Right lobe of liver (tissue), 6 donors: Measurements from ENCODE around the gene PHC1. TPM values are rescaled to one million over a fixed set of nuclear protein-coding genes. Genes with fewer than 3 reads are reported as not detected.
A peak's percentile ranks its signal among the peaks of the same experiment; 100 is the strongest.

ENCODE experiments used
- ATAC-seq, 4 donors: fragments of 200-7000 bp; cut with Tn5 transposase; one replicate each; pipeline ENCODE4 v1.9.1; 2020; ENCODE audit warnings: mild to moderate bottlenecking in 4 of 4, moderate library complexity in 4 of 4
- DNase-seq, 3 donors: peaks; one replicate each; pipeline ENCODE4 v3.0.0-alpha.2; 2020
- H3K27ac ChIP-seq, 3 donors: fragments of 200-600 bp; one replicate each; pipeline ENCODE4 v1.8.0; 2022
- H3K27me3 ChIP-seq, 2 donors: fragments of 200-600 bp; one replicate each; pipeline ENCODE4 v1.8.0; 2022
- H3K36me3 ChIP-seq, 4 donors: fragments of 200-600 bp; sonication (generic) in 1 of 4; one replicate each; pipeline versions ENCODE4 v1.5.1 to v1.8.0; 2017 to 2022; ENCODE audit warnings: control low read depth in 1 of 4
- H3K4me1 ChIP-seq, 4 donors: fragments of 200-600 bp; sonication (generic) in 1 of 4; one replicate each; pipeline versions ENCODE4 v1.5.1 to v1.8.0; 2017 to 2022; ENCODE audit warnings: control low read depth in 1 of 4
- H3K4me3 ChIP-seq, 3 donors: fragments of 200-600 bp; one replicate each; pipeline ENCODE4 v1.8.0; 2022
- H3K9me3 ChIP-seq, 4 donors: fragments of 200-600 bp; sonication (generic) in 1 of 4; one replicate each; pipeline versions ENCODE4 v1.5.1 to v1.8.0; 2017 to 2022; ENCODE audit warnings: control low read depth in 1 of 4
- CTCF ChIP-seq, 4 donors: fragments of 200-600 bp in 3 of 4; fragments of 450-650 bp in 1 of 4; IDR thresholded peaks; one replicate each; pipeline versions ENCODE4 v1.5.1 to v1.8.0; 2016 to 2022; ENCODE audit warnings: antibody characterized with exemption in 4 of 4, mild to moderate bottlenecking in 2 of 4
- POLR2A ChIP-seq: fragments of 450-650 bp; IDR thresholded peaks from one replicate; pipeline ENCODE4 v1.6.1; 2017; ENCODE audit warnings: antibody characterized with exemption, mild to moderate bottlenecking
- WGBS: methylation state at CpG from one replicate; pipeline ENCODE4 v1.1.6; 2018; ENCODE audit warnings: low coverage, low lambda C conversion rate; ENCODE audit not compliant: insufficient coverage; ENCODE audit errors: missing lambda C conversion rate; 5-methylcytosine and 5-hydroxymethylcytosine counted together
- intact Hi-C, 2 donors: fragments of 100-400 bp; cut with DNase I; formaldehyde crosslinking; loops; one replicate each; pipeline versions ENCODE4 v1.11.2 to v1.14.1; 2022
- total RNA-seq, 6 experiments: library from RNA; depleted of rRNA in 2 of 6; stranded (reverse); fragments of >200 nt in 2 of 6; fragmentation: NEBNext Ultra II Directional in 3 of 6; extraction: Animal tissue kit (Norgen Biotek cat#: 25700) in 3 of 6; gene quantifications; one replicate each; pipeline versions ENCODE4 v1.1.0 to v1.2.4, GENCODE V29; 2016 to 2023
- donor health status: DM: no; HTN: yes; CAD: no.
- donor health status: DM: no; HTN: no; CAD: no.
- donor health status: DM: no; HTN: no; CAD: no.
- donor health status: DM: no; HTN: yes; CAD: no.
- donor health status: DM: no; HTN: yes; CAD: no.

PHC1 gene
- total RNA-seq, 6 experiments from 2014 or later, result 3.3 to 15.0 (median 7.4) TPM

DNA sequence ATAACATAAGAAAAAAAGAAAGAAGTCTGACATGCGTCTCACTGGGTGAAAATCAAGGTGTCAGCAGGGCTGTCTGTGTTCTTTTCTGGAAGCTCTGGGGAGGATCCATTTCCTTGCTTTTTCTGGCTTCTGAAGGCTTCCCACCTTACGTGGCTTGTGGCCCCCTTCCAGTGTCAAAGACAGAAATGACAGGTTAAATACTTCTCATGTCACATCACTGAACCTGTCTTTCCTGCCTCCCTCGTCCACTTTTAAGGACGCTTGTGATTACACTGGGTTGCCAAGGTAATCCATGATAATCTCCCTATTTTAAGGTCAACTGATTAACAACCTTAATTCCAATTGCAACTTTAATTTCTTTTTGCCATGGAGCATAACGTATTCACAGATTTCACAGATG is 4.6 kb upstream of the PHC1 start:
- no peaks in the 10 kb centered on the region for H3K9me3 ChIP-seq
- no peak for DNase-seq
- no peak for ATAC-seq
- intact Hi-C loops, result no loop called here
- TF ChIP-seq POLR2A (no peak), CTCF (IDR thresholded peaks at IDR 0.05) (no peak)
- H3K4me3 ChIP-seq, result no peak overlapping the region
- no peaks in the 10 kb centered on the region for H3K27me3 ChIP-seq
- 68% methylated on average over 5 of the region's 5 CpGs for WGBS
- H3K27ac ChIP-seq, result no peak overlapping the region
- H3K36me3 ChIP-seq, result no peaks in the 10 kb centered on the region
- no peaks in the 10 kb centered on the region for H3K4me1 ChIP-seq

DNA sequence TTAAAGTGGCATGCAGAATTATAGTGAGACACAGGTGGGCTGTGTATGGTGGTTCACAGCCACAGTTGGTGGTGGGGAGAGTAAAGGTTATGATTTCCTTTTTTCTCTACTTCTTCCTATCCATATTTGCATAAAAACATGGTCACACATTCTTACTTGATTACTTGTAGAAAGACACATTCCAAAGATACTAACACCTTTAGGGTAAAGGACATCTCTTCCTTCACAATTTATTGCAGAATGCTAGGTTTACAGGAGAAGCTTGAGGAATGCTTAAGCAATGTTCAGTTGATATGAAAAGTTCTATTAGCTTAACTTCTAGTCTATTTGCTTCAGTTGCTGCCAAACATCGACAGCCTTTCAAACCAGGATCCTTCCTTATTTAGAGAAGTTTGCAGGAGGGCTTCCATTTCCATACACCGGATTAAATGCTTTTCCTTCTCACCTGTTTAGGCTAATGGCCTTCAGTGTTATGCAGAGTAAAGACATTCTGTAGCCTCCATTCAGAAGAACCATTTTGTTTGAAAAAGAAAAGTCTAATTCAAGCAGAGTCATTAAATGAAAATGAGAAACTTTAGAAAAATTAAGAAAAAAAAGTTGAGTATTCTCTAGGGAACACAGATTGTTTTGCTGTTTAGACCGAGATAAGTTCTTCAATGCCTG is 2.6 kb upstream of the PHC1 start:
- intact Hi-C loops, result no loop called here
- WGBS, result 47% methylated on average over 3 of the region's 3 CpGs
- Histone ChIP-seq H3K4me1 (no peaks in the 10 kb centered on the region), H3K9me3 (no peaks in the 10 kb centered on the region), H3K27ac (no peak overlapping the region), H3K4me3 (no peak overlapping the region), H3K27me3 (no peaks in the 10 kb centered on the region), H3K36me3 (no peaks in the 10 kb centered on the region)
- no peak for DNase-seq
- ATAC-seq, result no peak
- TF ChIP-seq CTCF (IDR thresholded peaks at IDR 0.05) (no peak), POLR2A (no peak)

DNA sequence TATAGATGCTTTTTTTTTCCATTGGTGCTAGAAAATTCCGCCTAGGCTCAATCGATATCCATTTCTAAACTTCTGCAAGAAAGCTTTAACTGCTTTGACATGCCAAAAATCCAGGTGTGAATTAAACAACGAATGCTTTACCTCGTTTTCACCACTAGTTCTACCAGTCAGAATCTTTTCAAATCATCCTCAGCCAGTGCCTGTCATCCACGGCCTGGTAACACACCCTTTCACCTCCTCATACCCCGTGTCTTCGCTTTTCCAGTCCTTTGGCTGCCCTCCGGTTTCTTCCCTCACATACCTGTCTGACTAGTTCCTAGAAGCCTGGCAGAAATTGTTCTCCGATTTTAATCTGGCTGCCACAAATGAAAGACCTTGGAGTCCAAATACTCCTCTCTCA is 1.4 kb upstream of the PHC1 start:
- DNase-seq, result no peak
- Histone ChIP-seq H3K4me1 (no peaks in the 10 kb centered on the region), H3K27me3 (no peaks in the 10 kb centered on the region), H3K27ac (no peak overlapping the region), H3K9me3 (no peaks in the 10 kb centered on the region), H3K36me3 (no peaks in the 10 kb centered on the region), H3K4me3 (no peak overlapping the region)
- no peak for ATAC-seq
- intact Hi-C loops, result no loop called here
- WGBS, result 43% methylated on average over 9 of the region's 9 CpGs
- TF ChIP-seq POLR2A (no peak), CTCF (IDR thresholded peaks at IDR 0.05) (no peak)

DNA sequence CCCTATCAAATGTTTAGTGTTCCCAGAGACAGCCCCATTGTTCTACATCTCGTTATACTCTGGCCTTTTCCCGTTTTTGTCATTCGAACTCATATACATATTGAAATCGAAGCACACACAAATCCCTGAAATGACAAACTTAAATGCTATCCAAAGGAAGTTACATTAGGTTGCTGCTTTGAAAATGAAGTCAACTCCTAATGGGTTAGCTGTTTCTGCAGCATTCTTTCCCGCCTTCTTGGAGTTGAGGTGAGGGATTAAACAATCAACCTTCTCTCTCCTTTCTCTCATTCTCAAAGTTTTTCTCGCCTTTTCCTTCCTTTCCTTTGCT is 642 bp upstream of the PHC1 start:
- Histone ChIP-seq H3K4me1 (no peaks in the 10 kb centered on the region), H3K27ac (peak overlapping the region in 2 of 3 donors; percentile 36 to 55), H3K4me3 (peak overlapping the region; percentile 57 to 73 (median 71)), H3K27me3 (no peaks in the 10 kb centered on the region), H3K36me3 (no peaks in the 10 kb centered on the region), H3K9me3 (no peaks in the 10 kb centered on the region)
- 32% methylated on average over 6 of the region's 6 CpGs for WGBS
- intact Hi-C loops, result no loop called here
- DNase-seq, result no peak
- no peak for TF ChIP-seq CTCF (IDR thresholded peaks at IDR 0.05)
- no peak for TF ChIP-seq POLR2A
- ATAC-seq, result no peak
